HepG2 (cell line): ENCODE results near the gene PSD4. TPM values are rescaled to one million over a fixed set of nuclear protein-coding genes. Genes with fewer than 3 reads are reported as not detected.

Experiments
- ATF7-NPFF ChIP-seq: sonication (generic); formaldehyde crosslinking; IDR thresholded peaks from 2 replicates; pipeline ENCODE4 v1.8.1; 2023; ENCODE audit warnings: mild to moderate bottlenecking, low read depth, missing genetic modification reagents, moderate library complexity
- DPF2 ChIP-seq: sonication (generic); formaldehyde crosslinking; IDR thresholded peaks from 2 replicates; pipeline ENCODE4 v1.4.0; 2020; ENCODE audit warnings: mild to moderate bottlenecking, low read depth, missing genetic modification reagents, borderline replicate concordance
- GABPA ChIP-seq, 2 experiments: IDR thresholded peaks; 2 replicates each; pipeline ENCODE4 v1.6.1; 2011 to 2016; ENCODE audit warnings: low read depth in 2 of 2, low read length in 1 of 2, missing biosample characterization in 1 of 2, missing genetic modification characterization in 1 of 2
- MEIS2 ChIP-seq: sonication (generic); formaldehyde crosslinking; IDR thresholded peaks from 2 replicates; pipeline ENCODE4 v1.9.0; 2021; ENCODE audit warnings: mild to moderate bottlenecking, missing genetic modification reagents
- MIER2 ChIP-seq: IDR thresholded peaks from 2 replicates; pipeline ENCODE4 v1.6.1; 2016; ENCODE audit warnings: missing biosample characterization, missing genetic modification reagents
- MYNN ChIP-seq: sonication (generic); formaldehyde crosslinking; IDR thresholded peaks from 2 replicates; pipeline ENCODE4 v1.4.0; 2020; ENCODE audit warnings: mild to moderate bottlenecking, low read depth, missing genetic modification reagents
- NR2C2 ChIP-seq: sonication (generic); formaldehyde crosslinking; IDR thresholded peaks from 2 replicates; pipeline ENCODE4 v1.4.0; 2020; ENCODE audit warnings: missing genetic modification reagents, mild to moderate bottlenecking, moderate library complexity, borderline replicate concordance
- RARA ChIP-seq: IDR thresholded peaks from 2 replicates; pipeline ENCODE4 v1.6.1; 2016; ENCODE audit warnings: missing genetic modification reagents, missing compliant biosample characterization
- SOX5 ChIP-seq: IDR thresholded peaks from 2 replicates; pipeline ENCODE4 v1.6.1; 2016; ENCODE audit warnings: borderline replicate concordance
- TBP ChIP-seq: sonication (generic); formaldehyde crosslinking; IDR thresholded peaks from 2 replicates; pipeline ENCODE4 v1.5.0; 2020; ENCODE audit warnings: missing genetic modification reagents
- ZFP36L1 ChIP-seq: sonication (generic); formaldehyde crosslinking; IDR thresholded peaks from 2 replicates; pipeline ENCODE4 v1.8.0; 2022; ENCODE audit warnings: mild to moderate bottlenecking, missing genetic modification reagents, moderate library complexity
- ZNF543 ChIP-seq: sonication (generic); formaldehyde crosslinking; IDR thresholded peaks from 2 replicates; pipeline ENCODE4 v1.4.0; 2020; ENCODE audit warnings: mild to moderate bottlenecking, missing genetic modification reagents
- ZNF792 ChIP-seq: IDR thresholded peaks from 2 replicates; pipeline ENCODE4 v1.6.1; 2016
- ZSCAN9 ChIP-seq: IDR thresholded peaks from 2 replicates; pipeline ENCODE4 v1.6.1; 2016; ENCODE audit warnings: borderline replicate concordance
- ZZZ3 ChIP-seq: sonication (generic); formaldehyde crosslinking; IDR thresholded peaks from 2 replicates; pipeline ENCODE4 v1.4.0; 2020; ENCODE audit warnings: missing genetic modification reagents, mild to moderate bottlenecking, borderline replicate concordance
- polyA plus RNA-seq, 8 experiments: library from polyadenylated mRNA; depleted of rRNA in 3 of 8; stranded (reverse) in 7 of 8; unstranded in 1 of 8; fragments of >200 nt; fragmentation: Illumina TruSeq in 4 of 8; extraction: Trizol in 4 of 8; gene quantifications; 2 replicates each; pipeline versions ENCODE4 v1.2.1 to v1.2.3, GENCODE V29; 2011 to 2016; ENCODE audit warnings: low read depth in 4 of 8, missing spikeins in 1 of 8, mixed read lengths in 1 of 8; ENCODE audit not compliant: insufficient read depth in 1 of 8
- total RNA-seq, 5 experiments: library from RNA; depleted of rRNA; stranded (reverse); fragments of >200 nt; fragmentation: Illumina TruSeq; extraction: Trizol; gene quantifications; 2 replicates each; pipeline ENCODE4 v1.2.3, GENCODE V29; 2016; ENCODE audit warnings: low read depth in 1 of 5
- TF ChIP-seq, protein P1 (sequence below): sonication (generic); formaldehyde crosslinking; IDR thresholded peaks from 2 replicates; pipeline ENCODE4 v1.5.0; 2020; ENCODE audit warnings: mild to moderate bottlenecking, missing genetic modification reagents, borderline replicate concordance
- TF ChIP-seq, protein P2 (sequence below): sonication (generic); formaldehyde crosslinking; IDR thresholded peaks from 2 replicates; pipeline ENCODE4 v1.8.0; 2022; ENCODE audit warnings: mild to moderate bottlenecking, missing genetic modification reagents
- TF ChIP-seq, protein P3 (sequence below): sonication (generic); formaldehyde crosslinking; IDR thresholded peaks from 2 replicates; pipeline ENCODE4 v1.4.0; 2020; ENCODE audit warnings: missing genetic modification reagents, mild to moderate bottlenecking, borderline replicate concordance
- TF ChIP-seq, protein P4 (sequence below): sonication (generic); formaldehyde crosslinking; IDR thresholded peaks from 2 replicates; pipeline ENCODE4 v1.4.0; 2020; ENCODE audit warnings: missing genetic modification reagents

The PSD4 gene
- total and polyA plus RNA-seq, 2 of the 13 experiments (the other 11 are each of a cell fraction or from before 2014, with no cell fraction given): 5.8 to 9.4 TPM

DNA sequence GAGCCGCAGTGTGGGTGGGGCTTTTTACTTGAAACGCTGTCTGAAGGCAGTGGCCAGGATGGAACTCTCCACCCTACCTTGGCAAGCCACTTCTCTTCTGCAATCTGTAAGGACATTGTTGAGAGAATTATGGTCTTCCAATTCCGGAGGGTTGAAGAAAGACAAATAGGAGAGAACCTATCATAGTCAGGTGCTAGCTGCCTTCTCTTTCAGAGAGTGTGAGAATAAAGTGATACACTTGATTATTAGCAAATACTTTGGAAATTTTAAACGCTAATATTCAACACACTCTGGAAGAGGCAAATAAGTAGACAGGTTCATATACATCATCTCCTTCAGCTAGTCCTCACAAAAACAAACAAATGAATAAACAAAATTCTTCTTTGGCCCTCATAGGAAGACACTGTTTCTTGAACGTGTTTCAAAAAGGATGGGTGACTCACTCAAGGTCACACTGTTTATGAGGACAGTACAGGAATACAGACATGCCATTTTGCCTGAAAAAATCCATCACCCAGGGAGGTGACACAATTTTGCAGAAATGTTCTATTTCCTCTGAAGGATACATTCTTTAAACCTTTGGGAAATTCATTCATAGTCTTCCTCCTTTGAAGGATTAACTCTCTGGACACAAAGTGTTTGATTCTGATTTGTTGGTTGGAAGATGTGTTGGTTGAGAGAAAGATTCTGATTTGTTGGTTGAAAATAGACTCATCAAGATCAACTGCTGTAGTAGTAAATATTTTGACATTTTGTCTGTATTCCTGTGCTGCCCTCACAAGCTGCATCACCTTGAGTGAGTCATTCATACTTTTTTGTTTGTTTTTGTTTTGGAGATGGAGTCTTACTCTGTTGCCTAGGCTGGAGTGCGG is 48.6 kb upstream of the PSD4 start (continued):
- TF ChIP-seq ATF7-NPFF (CRISPR knock-in tag): no peak
- TF ChIP-seq ZFP36L1 (CRISPR knock-in tag): peak; percentile 83
- TF ChIP-seq MEIS2 (CRISPR knock-in tag): no peak; the same call in 1 of the 2 replicates
- peak; percentile 12; the same call in 1 of the 2 replicates for TF ChIP-seq MIER2
- TF ChIP-seq TBP (CRISPR knock-in tag): no peak
- no peak for TF ChIP-seq GABPA (IDR thresholded peaks at IDR 0.05; ENCODE audit: low read depth, low read length)
- TF ChIP-seq GABPA (CRISPR knock-in tag; IDR thresholded peaks at IDR 0.05; ENCODE audit: low read depth): no peak
- no peak for TF ChIP-seq ZNF543 (CRISPR knock-in tag)
- TF ChIP-seq ZZZ3 (CRISPR knock-in tag): no peak
- peak; percentile 50; the same call in 1 of the 2 replicates for TF ChIP-seq ZNF792 (CRISPR knock-in tag)
- TF ChIP-seq DPF2 (CRISPR knock-in tag): no peak; the same call in 1 of the 2 replicates
- no peak for TF ChIP-seq NR2C2 (CRISPR knock-in tag)
- TF ChIP-seq, protein P1, sequence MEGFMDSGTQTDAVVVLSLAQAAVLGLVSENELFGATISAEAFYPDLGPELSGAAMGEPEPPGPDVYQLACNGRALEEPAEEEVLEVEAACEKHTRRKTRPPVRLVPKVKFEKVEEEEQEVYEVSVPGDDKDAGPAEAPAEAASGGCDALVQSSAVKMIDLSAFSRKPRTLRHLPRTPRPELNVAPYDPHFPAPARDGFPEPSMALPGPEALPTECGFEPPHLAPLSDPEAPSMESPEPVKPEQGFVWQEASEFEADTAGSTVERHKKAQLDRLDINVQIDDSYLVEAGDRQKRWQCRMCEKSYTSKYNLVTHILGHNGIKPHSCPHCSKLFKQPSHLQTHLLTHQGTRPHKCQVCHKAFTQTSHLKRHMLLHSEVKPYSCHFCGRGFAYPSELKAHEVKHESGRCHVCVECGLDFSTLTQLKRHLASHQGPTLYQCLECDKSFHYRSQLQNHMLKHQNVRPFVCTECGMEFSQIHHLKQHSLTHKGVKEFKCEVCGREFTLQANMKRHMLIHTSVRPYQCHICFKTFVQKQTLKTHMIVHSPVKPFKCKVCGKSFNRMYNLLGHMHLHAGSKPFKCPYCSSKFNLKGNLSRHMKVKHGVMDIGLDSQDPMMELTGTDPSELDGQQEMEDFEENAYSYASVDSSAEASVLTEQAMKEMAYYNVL (CRISPR knock-in tag): no peak
- TF ChIP-seq, protein P2, sequence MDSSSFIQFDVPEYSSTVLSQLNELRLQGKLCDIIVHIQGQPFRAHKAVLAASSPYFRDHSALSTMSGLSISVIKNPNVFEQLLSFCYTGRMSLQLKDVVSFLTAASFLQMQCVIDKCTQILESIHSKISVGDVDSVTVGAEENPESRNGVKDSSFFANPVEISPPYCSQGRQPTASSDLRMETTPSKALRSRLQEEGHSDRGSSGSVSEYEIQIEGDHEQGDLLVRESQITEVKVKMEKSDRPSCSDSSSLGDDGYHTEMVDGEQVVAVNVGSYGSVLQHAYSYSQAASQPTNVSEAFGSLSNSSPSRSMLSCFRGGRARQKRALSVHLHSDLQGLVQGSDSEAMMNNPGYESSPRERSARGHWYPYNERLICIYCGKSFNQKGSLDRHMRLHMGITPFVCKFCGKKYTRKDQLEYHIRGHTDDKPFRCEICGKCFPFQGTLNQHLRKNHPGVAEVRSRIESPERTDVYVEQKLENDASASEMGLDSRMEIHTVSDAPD (CRISPR knock-in tag): no peak
- TF ChIP-seq, protein P3, sequence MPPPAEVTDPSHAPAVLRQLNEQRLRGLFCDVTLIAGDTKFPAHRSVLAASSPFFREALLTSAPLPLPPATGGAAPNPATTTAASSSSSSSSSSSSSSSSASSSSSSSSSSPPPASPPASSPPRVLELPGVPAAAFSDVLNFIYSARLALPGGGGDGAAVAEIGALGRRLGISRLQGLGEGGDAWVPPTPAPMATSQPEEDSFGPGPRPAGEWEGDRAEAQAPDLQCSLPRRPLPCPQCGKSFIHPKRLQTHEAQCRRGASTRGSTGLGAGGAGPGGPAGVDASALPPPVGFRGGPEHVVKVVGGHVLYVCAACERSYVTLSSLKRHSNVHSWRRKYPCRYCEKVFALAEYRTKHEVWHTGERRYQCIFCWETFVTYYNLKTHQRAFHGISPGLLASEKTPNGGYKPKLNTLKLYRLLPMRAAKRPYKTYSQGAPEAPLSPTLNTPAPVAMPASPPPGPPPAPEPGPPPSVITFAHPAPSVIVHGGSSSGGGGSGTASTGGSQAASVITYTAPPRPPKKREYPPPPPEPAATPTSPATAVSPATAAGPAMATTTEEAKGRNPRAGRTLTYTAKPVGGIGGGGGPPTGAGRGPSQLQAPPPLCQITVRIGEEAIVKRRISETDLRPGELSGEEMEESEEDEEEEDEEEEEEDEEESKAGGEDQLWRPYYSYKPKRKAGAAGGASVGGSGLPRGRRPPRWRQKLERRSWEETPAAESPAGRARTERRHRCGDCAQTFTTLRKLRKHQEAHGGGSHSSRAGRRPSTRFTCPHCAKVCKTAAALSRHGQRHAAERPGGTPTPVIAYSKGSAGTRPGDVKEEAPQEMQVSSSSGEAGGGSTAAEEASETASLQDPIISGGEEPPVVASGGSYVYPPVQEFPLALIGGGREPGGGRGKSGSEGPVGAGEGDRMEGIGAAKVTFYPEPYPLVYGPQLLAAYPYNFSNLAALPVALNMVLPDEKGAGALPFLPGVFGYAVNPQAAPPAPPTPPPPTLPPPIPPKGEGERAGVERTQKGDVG: no peak
- no peak for TF ChIP-seq MYNN (CRISPR knock-in tag)
- peak; percentile 69; the same call in 1 of the 2 replicates for TF ChIP-seq SOX5 (CRISPR knock-in tag)
- TF ChIP-seq, protein P4, sequence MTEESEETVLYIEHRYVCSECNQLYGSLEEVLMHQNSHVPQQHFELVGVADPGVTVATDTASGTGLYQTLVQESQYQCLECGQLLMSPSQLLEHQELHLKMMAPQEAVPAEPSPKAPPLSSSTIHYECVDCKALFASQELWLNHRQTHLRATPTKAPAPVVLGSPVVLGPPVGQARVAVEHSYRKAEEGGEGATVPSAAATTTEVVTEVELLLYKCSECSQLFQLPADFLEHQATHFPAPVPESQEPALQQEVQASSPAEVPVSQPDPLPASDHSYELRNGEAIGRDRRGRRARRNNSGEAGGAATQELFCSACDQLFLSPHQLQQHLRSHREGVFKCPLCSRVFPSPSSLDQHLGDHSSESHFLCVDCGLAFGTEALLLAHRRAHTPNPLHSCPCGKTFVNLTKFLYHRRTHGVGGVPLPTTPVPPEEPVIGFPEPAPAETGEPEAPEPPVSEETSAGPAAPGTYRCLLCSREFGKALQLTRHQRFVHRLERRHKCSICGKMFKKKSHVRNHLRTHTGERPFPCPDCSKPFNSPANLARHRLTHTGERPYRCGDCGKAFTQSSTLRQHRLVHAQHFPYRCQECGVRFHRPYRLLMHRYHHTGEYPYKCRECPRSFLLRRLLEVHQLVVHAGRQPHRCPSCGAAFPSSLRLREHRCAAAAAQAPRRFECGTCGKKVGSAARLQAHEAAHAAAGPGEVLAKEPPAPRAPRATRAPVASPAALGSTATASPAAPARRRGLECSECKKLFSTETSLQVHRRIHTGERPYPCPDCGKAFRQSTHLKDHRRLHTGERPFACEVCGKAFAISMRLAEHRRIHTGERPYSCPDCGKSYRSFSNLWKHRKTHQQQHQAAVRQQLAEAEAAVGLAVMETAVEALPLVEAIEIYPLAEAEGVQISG (CRISPR knock-in tag): no peak
- 0 out of 2 replicates have a peak, but pooled peaks have one; percentile 2 for TF ChIP-seq ZSCAN9 (CRISPR knock-in tag)
- TF ChIP-seq RARA (CRISPR knock-in tag): peak; percentile 52
